ENCODE data around the gene PKD2.

- TF ChIP-seq, protein P1, sequence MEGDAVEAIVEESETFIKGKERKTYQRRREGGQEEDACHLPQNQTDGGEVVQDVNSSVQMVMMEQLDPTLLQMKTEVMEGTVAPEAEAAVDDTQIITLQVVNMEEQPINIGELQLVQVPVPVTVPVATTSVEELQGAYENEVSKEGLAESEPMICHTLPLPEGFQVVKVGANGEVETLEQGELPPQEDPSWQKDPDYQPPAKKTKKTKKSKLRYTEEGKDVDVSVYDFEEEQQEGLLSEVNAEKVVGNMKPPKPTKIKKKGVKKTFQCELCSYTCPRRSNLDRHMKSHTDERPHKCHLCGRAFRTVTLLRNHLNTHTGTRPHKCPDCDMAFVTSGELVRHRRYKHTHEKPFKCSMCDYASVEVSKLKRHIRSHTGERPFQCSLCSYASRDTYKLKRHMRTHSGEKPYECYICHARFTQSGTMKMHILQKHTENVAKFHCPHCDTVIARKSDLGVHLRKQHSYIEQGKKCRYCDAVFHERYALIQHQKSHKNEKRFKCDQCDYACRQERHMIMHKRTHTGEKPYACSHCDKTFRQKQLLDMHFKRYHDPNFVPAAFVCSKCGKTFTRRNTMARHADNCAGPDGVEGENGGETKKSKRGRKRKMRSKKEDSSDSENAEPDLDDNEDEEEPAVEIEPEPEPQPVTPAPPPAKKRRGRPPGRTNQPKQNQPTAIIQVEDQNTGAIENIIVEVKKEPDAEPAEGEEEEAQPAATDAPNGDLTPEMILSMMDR (IDR thresholded peaks at IDR 0.05; ENCODE audit: low read depth, low read length) = no peak
- no peak for TF ChIP-seq EZH2phosphoT487 (IDR thresholded peaks at IDR 0.05; ENCODE audit: low read depth)
These were observed 797 bp downstream of the PKD2 start for GRCh38 chr4:88008122-88008742.

Data from OCI-LY3 (cell line).